SK-N-MC (cell line): Measurements from ENCODE around the gene CFAP77.

ENCODE experiments used
- EZH2 ChIP-seq: fragments of 200-600 bp; sonication (generic); IDR thresholded peaks from one replicate; pipeline ENCODE4 v1.6.1; 2017; ENCODE audit warnings: antibody characterized with exemption
- POLR2AphosphoS5 ChIP-seq: IDR thresholded peaks from 2 replicates; pipeline ENCODE4 v1.6.1; 2012; ENCODE audit warnings: mild to moderate bottlenecking, low read depth, low read length, borderline replicate concordance

GRCh38 chr9:132479733-132480132 is 69.7 kb downstream of the CFAP77 start:
- TF ChIP-seq EZH2 (no peak), POLR2AphosphoS5 (no peak)
